NCI-H526 treated with DMSO at 0.1 percent for 48 hours (cell line): Measurements from ENCODE around the gene GFOD2.

Source experiments
- DNase-seq: peaks from one replicate; lab custom pipeline; 2025; lab: John Stamatoyannopoulos, UW

The GFOD2 gene

GRCh38 chr16:67731753-67732095, 12.6 kb upstream of the GFOD2 start:
- DNase-seq, result no peak

DNA sequence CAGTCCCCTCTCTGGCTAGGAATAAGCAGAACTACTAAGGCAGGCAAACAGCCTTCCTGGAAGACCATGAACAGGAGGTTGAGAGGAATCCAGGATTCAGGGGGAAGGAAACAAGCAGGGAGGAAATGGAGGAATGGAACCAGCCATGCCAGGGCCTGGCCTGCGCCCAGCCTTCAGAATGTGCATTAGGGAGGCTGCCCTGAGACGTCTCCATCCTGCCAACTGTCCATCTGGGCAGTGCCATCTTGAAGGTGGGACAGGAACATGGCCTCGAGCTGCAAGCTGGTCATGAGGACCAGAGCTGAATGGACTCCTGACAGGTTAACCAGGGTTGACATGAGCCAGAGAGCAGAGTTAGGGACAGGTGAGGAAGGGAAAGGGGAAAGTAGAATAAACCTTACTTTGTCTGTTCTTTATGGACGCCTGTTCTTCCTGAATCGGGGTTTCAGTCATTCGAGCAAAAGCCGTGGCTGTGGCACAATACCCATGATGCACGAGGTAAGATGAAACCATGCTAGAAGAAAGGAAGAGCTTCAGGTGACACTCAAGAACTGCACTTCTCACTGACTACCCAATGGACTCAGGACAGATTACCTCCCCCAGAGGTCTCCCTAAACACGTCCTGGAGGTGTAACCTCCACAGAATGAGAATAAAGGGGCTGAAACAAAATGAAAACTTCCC, 12.1 kb upstream of the GFOD2 start:
- DNase-seq, result no peak

- no peak for DNase-seq
Measured at GRCh38 chr16:67730326-67730725, 11.2 kb upstream of the GFOD2 start.

DNA sequence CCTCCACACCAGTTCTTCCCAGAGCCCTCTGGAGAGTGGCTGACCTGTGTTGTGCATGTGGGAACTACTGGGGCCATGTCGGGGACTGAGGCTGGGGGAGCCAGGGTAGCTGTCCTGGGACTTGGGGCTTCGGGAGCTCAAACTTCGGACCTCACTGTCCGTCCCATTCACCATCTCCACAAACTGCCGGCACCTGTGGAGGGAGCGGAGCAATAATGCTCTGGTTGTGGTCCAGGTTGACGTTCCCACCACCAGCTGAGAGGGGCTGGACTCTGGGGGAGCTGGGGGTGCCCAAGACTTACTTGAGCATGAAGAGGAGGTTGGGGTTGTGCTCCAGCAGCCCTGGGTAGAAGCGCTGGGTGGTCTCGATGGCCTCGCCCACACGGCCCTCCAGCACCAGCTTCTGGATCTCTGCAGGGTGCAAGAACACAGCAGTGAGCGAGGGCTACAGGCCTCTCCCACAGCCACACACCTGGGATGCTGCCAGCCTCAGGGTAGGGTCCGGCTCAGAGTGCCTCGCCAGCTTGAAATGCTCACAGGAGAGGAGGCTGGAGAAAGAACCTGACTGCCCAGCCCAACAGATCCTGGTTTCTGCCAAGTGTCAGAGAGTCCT, 10.6 kb upstream of the GFOD2 start:
- DNase-seq, result no peak

DNA sequence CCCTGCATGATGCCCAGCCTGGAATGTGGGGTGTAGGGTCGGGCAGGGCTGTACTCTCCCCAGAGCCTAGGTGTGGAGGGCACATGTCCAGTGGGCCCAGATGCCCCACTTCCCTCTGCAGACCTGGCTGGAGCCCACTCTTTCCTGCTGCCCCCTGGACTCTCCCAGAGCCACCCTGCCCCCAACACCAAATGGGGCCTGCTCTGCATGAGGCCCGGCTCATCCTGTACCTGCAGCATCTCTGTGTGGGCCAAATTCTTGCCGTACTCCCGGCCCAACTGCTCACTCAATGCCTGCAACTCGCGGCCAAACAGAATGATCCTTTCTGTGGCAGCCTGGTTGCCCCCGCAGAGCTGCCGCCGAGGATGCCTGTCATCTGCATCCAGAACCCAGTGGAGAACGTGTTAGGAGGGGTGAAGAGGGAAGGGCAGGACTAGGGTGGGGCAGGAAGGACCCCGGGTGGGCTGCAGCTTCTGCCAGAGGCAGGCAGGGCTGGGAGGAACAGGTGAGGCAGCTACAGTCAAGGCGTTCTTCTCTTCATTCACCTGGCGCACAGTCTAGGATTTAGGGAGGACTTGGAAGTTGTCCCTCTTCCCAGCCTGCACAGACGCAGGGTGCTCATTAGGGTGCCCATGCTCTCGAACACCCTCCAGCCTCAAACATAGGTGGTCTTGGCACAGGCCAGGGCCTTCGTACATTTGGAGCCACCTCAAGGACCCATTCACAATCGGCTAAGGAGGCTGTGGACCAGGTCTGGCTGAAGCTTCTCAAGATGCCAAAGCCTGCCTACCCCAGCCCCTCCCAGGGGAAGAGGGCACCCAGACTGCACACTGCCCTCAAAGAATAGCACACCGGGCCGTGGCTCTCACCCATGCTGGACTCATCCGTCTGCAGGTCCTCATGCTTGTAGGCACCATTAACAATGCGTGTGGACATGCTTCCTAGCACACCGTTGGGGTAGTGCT, 8.7 kb upstream of the GFOD2 start:
- DNase-seq, result no peak

DNA sequence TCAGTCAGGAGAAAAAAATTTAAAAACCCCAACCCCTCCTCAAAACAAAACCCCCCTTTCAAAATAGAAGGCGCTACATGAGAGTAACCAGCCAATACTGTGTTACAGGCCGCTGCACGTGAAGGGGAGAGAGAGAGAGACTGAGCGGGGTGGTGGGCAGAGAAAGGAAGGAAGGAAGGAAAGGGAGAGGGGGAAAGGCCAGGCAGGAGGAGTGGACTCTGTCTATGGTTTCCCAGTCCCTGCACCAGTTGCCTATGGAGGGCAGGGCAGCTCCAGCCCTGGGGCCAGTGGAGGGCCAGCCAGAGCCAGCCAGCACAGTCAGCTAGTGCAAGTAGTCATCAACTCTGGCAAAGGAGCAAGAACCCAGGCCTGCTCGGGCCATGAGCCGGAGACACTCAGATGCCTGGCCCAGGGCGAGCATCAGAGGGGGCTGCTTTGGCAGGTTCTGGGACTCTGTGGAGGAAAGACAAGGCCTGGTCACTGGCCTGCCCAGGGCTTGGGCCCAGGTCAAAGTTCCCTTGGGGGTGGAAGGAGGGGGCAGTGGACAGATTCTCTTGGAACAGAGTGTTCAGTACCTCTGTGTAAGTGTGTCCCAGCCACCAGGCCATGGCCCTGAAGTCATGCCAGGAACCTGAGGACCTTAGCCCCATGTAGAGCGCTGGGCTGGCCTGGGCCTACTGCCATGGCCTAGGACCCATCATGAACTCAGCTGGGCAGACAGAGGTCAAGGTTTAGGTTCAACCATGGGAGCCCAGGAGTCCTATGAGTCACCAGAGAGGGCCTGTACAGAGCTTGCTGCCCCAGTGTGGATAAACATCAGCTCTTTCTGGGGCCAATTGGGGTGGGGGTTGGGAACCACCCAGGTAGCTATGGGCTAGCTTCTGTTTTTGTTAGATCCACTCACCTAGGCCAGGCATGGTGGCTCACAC, 7.3 kb upstream of the GFOD2 start:
- DNase-seq, result no peak

DNA sequence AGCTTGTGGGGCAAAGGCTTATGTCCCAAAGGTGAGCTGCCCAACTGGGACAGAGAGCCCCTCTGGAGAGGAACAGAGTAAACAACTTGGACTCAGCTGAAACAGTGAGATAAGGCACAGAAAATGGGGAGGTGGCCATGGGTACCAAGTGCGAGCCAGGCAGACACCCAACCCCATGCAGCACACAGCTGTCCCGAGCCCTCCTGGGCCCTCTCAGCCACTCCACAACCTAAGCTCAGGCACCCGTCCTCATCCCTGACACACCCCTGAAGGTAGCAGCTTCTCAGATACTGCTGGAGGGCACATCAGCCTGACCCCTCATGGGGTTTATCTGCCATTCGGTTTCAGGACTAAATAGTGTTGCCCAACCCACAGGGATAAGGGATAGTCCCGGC, 4.8 kb upstream of the GFOD2 start:
- no peak for DNase-seq

GRCh38 chr16:67723151-67723910, 4.2 kb upstream of the GFOD2 start:
- no peak for DNase-seq

- no peak for DNase-seq
Measured at GRCh38 chr16:67720236-67720635, 1.1 kb upstream of the GFOD2 start.

DNA sequence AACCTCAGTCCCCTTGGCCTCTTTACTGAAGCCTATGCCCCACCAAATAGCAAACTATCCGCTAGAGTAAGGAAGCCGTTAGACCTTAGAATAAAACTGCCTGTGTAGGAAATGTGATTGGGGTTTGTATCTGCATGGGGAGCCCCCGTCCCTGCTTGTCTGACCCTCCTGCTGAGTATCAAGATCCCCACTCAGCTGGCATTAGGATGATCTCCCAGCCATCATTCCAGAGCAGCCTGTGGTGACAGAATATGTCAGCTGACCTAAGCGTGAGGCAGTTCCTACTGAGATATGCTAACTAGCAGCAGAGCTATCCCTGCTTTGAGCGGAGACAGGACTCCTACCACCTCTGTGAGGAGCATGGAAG, 645 bp upstream of the GFOD2 start:
- no peak for DNase-seq

- no peak for DNase-seq
Measured at GRCh38 chr16:67718668-67719047, 458 bp downstream of the GFOD2 start.

DNA sequence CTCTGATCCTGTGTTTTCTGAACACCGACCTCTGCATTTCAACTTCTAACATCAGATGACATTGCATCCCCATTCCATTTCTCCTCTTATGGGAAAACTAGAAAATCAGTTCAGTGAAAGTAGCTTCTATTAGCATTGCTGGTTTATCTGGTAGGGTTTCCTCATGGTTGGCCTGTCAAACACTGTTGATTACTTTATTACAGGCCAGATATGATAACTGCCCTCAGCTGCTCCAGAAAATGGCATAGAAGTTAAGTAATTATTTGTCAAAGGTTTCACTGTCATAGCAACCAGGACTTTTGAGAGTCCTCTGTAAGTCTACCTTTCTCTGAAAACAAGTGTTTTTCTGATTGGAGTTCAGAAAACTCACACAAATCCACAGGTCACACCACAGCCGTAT, 3.0 kb downstream of the GFOD2 start:
- DNase-seq, result no peak

GRCh38 chr16:67714522-67714921, 4.6 kb downstream of the GFOD2 start:
- DNase-seq, result no peak

DNA sequence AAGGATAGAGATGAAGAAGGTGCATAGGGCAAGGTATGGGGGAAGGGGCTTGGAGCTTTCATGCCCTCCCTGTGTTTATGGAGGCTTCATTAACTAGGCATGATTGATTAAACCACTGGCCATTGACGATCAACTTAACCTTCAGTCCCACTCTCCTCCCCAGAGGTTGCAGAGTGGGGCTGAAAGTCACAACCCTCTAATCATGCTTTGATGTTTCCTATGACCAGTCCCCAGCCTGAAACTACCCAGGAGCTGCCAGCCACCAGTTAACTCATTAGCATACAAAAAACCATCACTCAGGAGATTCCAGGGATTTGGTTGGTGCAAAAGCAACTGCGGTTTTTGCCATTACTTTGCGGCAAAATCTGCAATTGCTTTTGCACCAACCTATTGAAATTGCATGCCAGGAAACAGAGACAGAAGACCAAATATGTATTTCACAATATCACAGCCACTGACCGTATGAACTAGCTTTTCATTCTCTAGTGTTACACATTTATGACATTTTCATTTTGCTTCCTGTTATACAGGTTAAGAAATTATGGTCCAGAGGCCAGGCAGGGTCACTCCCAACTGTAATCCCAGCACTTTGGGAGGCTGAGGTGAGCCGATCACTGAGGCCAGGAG, 5.4 kb downstream of the GFOD2 start:
- no peak for DNase-seq

- DNase-seq, result no peak
Measured at GRCh38 chr16:67710607-67711006, 8.5 kb downstream of the GFOD2 start.

DNA sequence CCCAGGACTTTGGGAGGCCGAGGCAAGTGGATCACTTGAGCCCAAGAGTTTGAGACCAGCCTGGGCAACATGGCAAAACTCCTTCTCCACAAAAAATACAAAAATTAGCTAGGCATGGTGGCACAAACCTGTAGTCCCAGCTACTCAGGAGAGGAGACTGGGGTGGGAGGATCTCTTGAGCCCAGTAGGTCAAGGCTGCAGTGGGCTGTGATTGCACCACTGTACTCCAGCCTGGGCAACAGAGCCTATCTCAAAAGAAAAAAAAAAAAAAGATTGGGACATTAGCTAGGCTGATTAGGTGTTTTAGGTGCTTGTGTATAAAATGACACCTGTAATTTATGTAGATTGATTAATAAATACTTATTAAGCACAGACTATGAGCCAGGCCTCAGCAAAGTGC, 10.1 kb downstream of the GFOD2 start:
- no peak for DNase-seq

- no peak for DNase-seq
Measured at GRCh38 chr16:67708368-67708771, 10.7 kb downstream of the GFOD2 start.

DNA sequence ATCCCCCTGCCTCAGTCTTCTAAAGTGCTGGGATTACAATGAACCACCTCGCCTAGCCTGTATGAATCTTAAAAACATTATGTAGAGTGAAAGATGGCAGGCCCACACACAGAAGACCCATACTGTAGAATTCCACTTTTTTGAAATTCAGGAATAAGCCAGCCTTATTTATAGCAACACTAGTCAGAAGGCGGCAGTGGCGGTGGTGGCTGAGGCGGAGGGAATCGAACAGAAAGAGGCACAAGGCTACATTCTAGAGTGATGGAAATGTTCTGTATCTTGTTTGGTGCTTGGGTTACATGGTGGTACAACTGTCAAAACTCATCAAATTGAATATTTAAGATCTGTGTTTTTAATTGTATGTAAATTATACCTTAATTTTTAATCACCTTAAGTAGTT, 11.3 kb downstream of the GFOD2 start:
- no peak for DNase-seq

DNA sequence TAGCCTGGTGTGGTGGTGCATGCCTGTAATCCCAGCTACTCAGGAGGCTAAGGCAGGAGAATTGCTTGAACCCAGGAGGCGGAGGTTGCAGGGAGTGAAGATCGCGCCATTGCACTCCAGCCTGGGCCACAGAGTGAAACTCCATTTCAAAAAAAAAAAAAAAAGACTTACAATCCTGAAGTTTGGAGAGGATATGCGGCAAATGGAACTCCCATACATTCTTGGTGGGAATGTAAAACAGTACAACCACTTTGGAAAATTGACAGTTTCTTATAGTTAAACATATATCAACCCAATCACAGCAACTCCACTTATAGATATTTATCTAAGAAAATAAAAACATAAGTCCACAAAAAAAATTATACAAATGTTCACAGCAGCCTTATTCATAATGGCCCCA, 11.9 kb downstream of the GFOD2 start:
- DNase-seq, result no peak

GRCh38 chr16:67704110-67704509, 15.0 kb downstream of the GFOD2 start:
- no peak for DNase-seq

DNA sequence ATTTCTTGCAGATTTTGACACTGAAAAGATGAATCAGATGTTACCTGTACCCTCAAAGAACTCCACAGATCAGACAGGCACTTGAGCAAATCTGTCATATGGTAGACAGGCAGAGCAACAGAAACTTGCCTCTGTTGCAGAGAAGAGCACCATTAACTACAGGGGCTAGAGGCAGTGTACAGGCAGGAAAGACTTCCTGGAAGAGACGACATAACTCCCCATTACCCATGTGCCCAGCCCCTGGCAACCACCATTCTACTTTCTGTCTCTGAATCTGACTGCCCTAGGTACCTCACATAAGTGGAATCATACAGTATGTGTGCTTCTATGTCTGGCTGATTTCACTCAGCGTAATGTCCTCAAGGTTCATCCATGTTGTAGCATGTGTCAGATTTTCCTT, 15.5 kb downstream of the GFOD2 start:
- no peak for DNase-seq
